PFSK-1 (cell line): Measurements from ENCODE around the gene TARM1.

Experiments used
- FOXP2 ChIP-seq: optimal IDR thresholded peaks from 2 replicates; pipeline ENCODE3; 2011; ENCODE audit warnings: borderline replicate concordance, control low read depth, inconsistent platforms; ENCODE audit not compliant: insufficient read depth; ENCODE audit errors: extremely low read length, extremely low read depth
- POLR2AphosphoS5 ChIP-seq: IDR thresholded peaks from 2 replicates; pipeline ENCODE4 v1.6.1; 2012; ENCODE audit warnings: low read depth, mild to moderate bottlenecking, control low read depth, low read length, moderate library complexity
- REST ChIP-seq, 2 experiments: IDR thresholded peaks; 2 replicates each; pipeline versions ENCODE4 v1.6.1 to v1.8.0; 2011 to 2012; ENCODE audit warnings: low read depth in 2 of 2, low read length in 2 of 2, control low read depth in 1 of 2, inconsistent platforms in 1 of 2, mild to moderate bottlenecking in 1 of 2, moderate library complexity in 1 of 2; ENCODE audit not compliant: insufficient read depth in 1 of 2
- SIN3A ChIP-seq: IDR thresholded peaks from 2 replicates; pipeline ENCODE4 v1.6.1; 2012; ENCODE audit warnings: mild to moderate bottlenecking, low read length, moderate library complexity, borderline replicate concordance; ENCODE audit not compliant: insufficient read depth
- TAF1 ChIP-seq: IDR thresholded peaks from 2 replicates; pipeline ENCODE4 v1.6.1; 2012; ENCODE audit warnings: low read length, control low read depth, borderline replicate concordance; ENCODE audit not compliant: insufficient read depth

TARM1 gene

DNA sequence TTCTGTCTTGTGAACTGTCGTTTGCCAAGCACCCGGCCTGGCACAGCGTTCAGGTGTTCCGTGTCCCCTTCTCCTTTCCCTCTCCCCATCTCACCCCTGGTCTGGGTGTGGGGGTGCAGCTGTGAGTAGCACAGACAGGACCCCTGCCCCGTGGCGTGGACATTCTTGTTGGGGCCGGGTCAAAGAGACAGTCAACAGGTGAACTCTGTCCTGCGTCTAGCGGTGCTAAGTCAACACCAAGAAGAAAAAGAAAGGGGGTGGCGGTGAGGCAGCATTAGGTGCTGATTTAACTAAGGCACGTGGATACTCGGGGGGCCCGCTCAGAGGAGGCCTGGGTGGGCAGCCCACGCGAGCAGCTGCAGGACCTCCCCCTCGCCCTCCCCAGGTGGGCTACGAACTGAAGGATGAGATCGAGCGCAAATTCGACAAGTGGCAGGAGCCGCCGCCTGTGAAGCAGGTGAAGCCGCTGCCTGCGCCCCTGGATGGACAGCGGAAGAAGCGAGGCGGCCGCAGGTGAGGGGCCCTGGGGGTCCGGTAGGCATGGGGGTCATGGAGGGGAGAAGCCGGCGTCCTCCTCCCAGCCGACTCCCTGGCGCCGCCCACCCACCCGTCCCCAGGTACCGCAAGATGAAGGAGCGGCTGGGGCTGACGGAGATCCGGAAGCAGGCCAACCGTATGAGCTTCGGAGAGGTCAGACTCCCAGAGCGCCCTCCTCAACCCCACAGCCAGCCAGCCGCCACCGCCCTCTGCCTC is 46.7 kb upstream of the TARM1 start:
- TF ChIP-seq REST (IDR thresholded peaks at IDR 0.05; ENCODE audit: insufficient read depth in 1 of 2, low read depth in 2 of 2, low read length in 2 of 2) = no peak
- TF ChIP-seq FOXP2 = no peak
- TF ChIP-seq POLR2AphosphoS5 = no peak
- TF ChIP-seq TAF1 = no peak
- no peak for TF ChIP-seq SIN3A

DNA sequence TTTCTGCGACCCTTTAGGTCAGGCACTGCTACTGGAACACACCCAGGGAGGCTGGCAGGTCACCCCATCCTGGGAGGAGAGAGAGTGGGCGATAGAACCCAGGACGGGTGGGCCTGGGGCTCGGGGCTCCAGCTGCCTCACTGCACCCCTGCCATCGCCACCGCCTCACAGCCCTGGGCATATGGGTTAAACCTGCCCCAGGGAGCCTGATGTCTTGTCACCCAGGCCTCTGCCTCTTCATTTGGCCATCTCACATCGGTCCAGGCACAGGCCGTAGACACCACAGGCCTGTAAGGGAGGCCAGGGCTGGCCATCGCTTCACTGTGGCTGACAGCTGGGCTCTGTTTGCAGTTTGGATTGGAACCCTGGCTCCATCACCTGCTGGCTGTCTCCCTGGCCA is 44.5 kb upstream of the TARM1 start:
- TF ChIP-seq SIN3A = no peak
- no peak for TF ChIP-seq FOXP2
- TF ChIP-seq TAF1 = no peak
- no peak for TF ChIP-seq REST (IDR thresholded peaks at IDR 0.05; ENCODE audit: insufficient read depth in 1 of 2, low read depth in 2 of 2, low read length in 2 of 2)
- TF ChIP-seq POLR2AphosphoS5 = no peak

- no peak for TF ChIP-seq SIN3A
- no peak for TF ChIP-seq TAF1
- no peak for TF ChIP-seq REST (IDR thresholded peaks at IDR 0.05; ENCODE audit: insufficient read depth in 1 of 2, low read depth in 2 of 2, low read length in 2 of 2)
Observed at GRCh38 chr19:54124393-54124792, 43.2 kb upstream of the TARM1 start.

DNA sequence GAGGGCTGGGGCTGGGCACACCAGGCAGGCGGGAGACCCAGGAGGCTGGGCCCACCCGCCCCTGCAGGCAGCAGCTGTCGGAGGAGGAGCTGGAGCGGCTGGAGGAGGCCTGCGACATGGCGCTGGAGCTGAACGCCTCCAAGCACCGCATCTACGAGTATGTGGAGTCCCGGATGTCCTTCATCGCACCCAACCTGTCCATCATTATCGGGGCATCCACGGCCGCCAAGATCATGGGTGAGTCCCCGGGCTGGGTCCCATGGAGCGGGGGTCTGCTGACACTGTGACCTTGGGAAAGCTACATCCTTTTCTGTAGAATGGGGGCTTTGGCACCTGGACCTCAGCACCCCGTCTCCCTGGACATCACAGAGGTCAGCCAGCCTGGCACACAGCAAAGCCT is 42.5 kb upstream of the TARM1 start:
- TF ChIP-seq POLR2AphosphoS5 = no peak
- no peak for TF ChIP-seq SIN3A
- TF ChIP-seq REST (IDR thresholded peaks at IDR 0.05; ENCODE audit: insufficient read depth in 1 of 2, low read depth in 2 of 2, low read length in 2 of 2) = no peak

DNA sequence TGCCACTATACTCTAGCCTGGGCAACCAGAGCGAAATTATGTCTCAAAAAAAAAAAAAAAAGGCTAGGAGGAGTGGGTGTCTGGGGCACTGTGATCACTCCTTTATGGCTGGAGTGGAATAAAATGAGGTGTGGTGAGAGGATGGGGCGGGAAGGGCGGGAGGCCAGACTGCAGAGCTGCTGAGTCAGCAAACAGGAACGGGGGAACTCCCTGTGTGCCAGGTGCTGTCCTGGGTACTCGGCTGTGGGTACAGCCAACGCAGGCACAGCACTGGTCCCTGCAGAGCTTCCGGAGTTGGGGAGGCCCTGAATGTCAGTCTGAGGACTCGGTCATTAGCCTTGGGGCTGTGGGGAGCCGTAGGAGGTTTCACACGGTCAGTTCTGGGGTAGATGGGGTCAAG is 40.1 kb upstream of the TARM1 start:
- TF ChIP-seq REST (IDR thresholded peaks at IDR 0.05; ENCODE audit: insufficient read depth in 1 of 2, low read depth in 2 of 2, low read length in 2 of 2) (no peak), SIN3A (no peak), POLR2AphosphoS5 (no peak), FOXP2 (no peak), TAF1 (no peak)
